ENCODE data around the gene PLA2G2F. TPM values are rescaled to one million over a fixed set of nuclear protein-coding genes. Genes with fewer than 3 reads are reported as not detected.

Gene PLA2G2F
- total and polyA plus RNA-seq, 2 experiments from 2014 or later = not detected

DNA sequence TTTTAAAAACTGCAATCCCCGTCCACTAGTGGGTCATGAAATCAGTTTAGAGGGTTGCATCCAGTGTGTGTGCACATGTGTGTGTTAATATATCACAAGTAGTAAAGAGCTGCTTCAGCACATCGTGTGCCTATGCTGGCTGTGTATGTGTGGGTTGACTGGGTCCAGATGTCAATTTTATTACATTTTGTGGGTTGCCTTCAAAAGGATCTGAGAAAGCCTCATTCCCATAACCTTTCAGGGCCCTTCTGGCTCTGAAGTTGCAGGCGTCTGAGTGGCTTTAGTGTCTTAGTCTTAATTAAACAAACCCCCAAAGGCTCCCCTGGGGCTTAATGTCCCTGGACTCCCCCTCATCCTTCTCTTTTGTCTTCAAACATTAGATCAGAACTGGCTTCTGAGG, 39.6 kb upstream of the PLA2G2F start:
- H3K9me3 Mint-ChIP-seq = peaks cover 45% of the 10 kb centered on the region
- no peak overlapping the region for H3K4me2 ChIP-seq

DNA sequence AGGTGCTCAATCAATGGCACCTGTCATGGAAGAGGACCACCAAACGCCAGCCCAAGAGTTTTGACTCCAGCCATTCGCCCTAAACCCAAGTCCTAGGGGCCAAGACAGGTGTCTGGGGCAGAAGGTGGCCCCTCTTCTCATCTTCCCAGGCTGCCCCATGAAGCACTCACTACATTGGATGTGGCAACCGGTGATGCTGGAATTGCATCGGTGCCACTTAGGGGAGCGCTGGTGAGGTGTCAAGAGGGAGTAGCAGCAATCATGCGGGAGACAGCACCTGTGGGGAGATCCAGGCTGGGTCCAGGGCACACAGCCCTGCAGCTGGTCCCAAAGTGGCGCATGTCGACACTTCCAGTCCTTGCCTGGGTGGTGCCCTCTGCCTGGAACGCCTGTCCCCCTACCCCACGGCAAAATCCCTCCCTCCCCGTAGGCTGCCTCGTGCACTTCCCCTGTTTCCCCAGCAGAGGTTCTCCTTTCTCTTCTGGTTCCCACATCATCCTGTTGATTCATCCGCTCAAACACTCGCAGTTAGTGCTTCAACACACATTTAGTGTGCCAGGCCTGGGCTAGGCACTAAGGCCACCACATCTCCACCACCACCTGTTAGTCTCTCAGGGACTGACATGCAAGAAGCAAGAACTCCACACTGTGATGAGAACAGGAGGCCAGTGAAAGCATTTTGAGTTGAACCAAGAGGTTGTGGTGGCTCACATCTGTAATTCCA, 38.3 kb upstream of the PLA2G2F start:
- Histone ChIP-seq H2AFZ (0 out of 2 replicates have a peak overlapping the region, but pooled peaks have one; percentile 53), H3K4me1 (ENCODE audit: insufficient read depth) (no peaks in the 10 kb centered on the region; the same call in 1 of the 2 replicates), H3K9me2 (ENCODE audit: insufficient read depth) (no peaks in the 10 kb centered on the region), H3K79me2 (replicated peaks; ENCODE audit: insufficient read depth) (no peaks in the 10 kb centered on the region), H3K27me3 (ENCODE audit: insufficient read depth) (no peaks in the 10 kb centered on the region), H3K4me2 (no peak overlapping the region), H3K36me3 (ENCODE audit: insufficient read depth) (no peaks in the 10 kb centered on the region; the same call in 1 of the 2 replicates), H3K27ac (ENCODE audit: low read depth) (no peak overlapping the region), H4K20me1 (replicated peaks; ENCODE audit: insufficient read depth) (no peaks in the 10 kb centered on the region), H3F3A (replicated peaks; ENCODE audit: low read depth) (no peaks in the 10 kb centered on the region), H3K4me3 (no peak overlapping the region)
- ATAC-seq (peak; percentile 99), DNase-seq (ENCODE audit: low spot score) (peak; percentile 86)
- peaks cover 3% of the 10 kb centered on the region for H3K27me3 Mint-ChIP-seq (ENCODE audit: insufficient read depth, low read depth, poor library complexity)
- TF ChIP-seq JUNB (IDR thresholded peaks at IDR 0.05; ENCODE audit: unreplicated experiment) = no peak
- TF ChIP-seq, protein P1, sequence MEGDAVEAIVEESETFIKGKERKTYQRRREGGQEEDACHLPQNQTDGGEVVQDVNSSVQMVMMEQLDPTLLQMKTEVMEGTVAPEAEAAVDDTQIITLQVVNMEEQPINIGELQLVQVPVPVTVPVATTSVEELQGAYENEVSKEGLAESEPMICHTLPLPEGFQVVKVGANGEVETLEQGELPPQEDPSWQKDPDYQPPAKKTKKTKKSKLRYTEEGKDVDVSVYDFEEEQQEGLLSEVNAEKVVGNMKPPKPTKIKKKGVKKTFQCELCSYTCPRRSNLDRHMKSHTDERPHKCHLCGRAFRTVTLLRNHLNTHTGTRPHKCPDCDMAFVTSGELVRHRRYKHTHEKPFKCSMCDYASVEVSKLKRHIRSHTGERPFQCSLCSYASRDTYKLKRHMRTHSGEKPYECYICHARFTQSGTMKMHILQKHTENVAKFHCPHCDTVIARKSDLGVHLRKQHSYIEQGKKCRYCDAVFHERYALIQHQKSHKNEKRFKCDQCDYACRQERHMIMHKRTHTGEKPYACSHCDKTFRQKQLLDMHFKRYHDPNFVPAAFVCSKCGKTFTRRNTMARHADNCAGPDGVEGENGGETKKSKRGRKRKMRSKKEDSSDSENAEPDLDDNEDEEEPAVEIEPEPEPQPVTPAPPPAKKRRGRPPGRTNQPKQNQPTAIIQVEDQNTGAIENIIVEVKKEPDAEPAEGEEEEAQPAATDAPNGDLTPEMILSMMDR (conservative IDR thresholded peaks at IDR 0.05; ENCODE audit: low read depth in 2 of 2) = peak; percentile 74 to 87
- no peak overlapping the region for H3K27ac Mint-ChIP-seq
- peaks cover 35% of the 10 kb centered on the region; the same call in 2 of the 3 replicates for H3K36me3 Mint-ChIP-seq (ENCODE audit: low read depth)
- H3K4me3 Mint-ChIP-seq = no peak overlapping the region
- H3K4me1 Mint-ChIP-seq = 0 out of 3 replicates have a peak, but pooled peaks cover 2% of the 10 kb centered on the region
- H3K9me3 Mint-ChIP-seq = peaks cover 37% of the 10 kb centered on the region

More for the DNA sequence above, 39.6 kb upstream of the PLA2G2F start:
- Histone ChIP-seq H3K27ac (ENCODE audit: low read depth) (no peak overlapping the region), H3F3A (replicated peaks; ENCODE audit: low read depth) (no peaks in the 10 kb centered on the region), H3K27me3 (ENCODE audit: insufficient read depth) (no peaks in the 10 kb centered on the region), H4K20me1 (replicated peaks; ENCODE audit: insufficient read depth) (no peaks in the 10 kb centered on the region), H3K79me2 (replicated peaks; ENCODE audit: insufficient read depth) (no peaks in the 10 kb centered on the region), H3K9me2 (ENCODE audit: insufficient read depth) (no peaks in the 10 kb centered on the region), H3K4me3 (no peak overlapping the region), H3K4me1 (ENCODE audit: insufficient read depth) (no peaks in the 10 kb centered on the region; the same call in 1 of the 2 replicates), H3K36me3 (ENCODE audit: insufficient read depth) (no peaks in the 10 kb centered on the region; the same call in 1 of the 2 replicates), H2AFZ (no peak overlapping the region)
- TF ChIP-seq ZNF331 (CRISPR knock-in tag; IDR thresholded peaks at IDR 0.05; ENCODE audit: low read depth) (no peak), EZH2phosphoT487 (IDR thresholded peaks at IDR 0.05; ENCODE audit: unreplicated experiment) (no peak), CREB1 (CRISPR knock-in tag; IDR thresholded peaks at IDR 0.05; ENCODE audit: low read depth) (no peak), ZNF114 (CRISPR knock-in tag; IDR thresholded peaks at IDR 0.05) (no peak), ETS1 (IDR thresholded peaks at IDR 0.05) (no peak), JUNB (IDR thresholded peaks at IDR 0.05; ENCODE audit: unreplicated experiment) (no peak), EZH2 (IDR thresholded peaks at IDR 0.05; ENCODE audit: low read depth, unreplicated experiment) (no peak), NANOG (IDR thresholded peaks at IDR 0.05; ENCODE audit: borderline replicate concordance) (no peak)
- TF ChIP-seq, protein P1 (conservative IDR thresholded peaks at IDR 0.05; ENCODE audit: low read depth in 2 of 2) = no peak
- ATAC-seq = no peak
- H3K4me3 Mint-ChIP-seq = no peak overlapping the region
- H3K27ac Mint-ChIP-seq = no peak overlapping the region
- no peak for DNase-seq (ENCODE audit: low spot score)
- H3K36me3 Mint-ChIP-seq (ENCODE audit: low read depth) = peaks cover 40% of the 10 kb centered on the region
- H3K27me3 Mint-ChIP-seq (ENCODE audit: insufficient read depth, low read depth, poor library complexity) = peaks cover 3% of the 10 kb centered on the region
- 0 out of 3 replicates have a peak, but pooled peaks cover 2% of the 10 kb centered on the region for H3K4me1 Mint-ChIP-seq
